ENCODE results near the gene EBI3. TPM values are rescaled to one million over a fixed set of nuclear protein-coding genes. Genes with fewer than 3 reads are reported as not detected.

The EBI3 gene
- total and polyA plus RNA-seq, 2 of the 13 experiments (the other 11 are each of a cell fraction or from before 2014, with no cell fraction given): 3.4 TPM; not detected in 1

- TF ChIP-seq ZBTB42 (CRISPR knock-in tag; IDR thresholded peaks at IDR 0.05) (no peak), ERF (CRISPR knock-in tag; IDR thresholded peaks at IDR 0.05) (no peak), ZNF430 (CRISPR knock-in tag; IDR thresholded peaks at IDR 0.05) (peak; percentile 42; the same call in 1 of the 2 replicates), TP53 (CRISPR knock-in tag; conservative IDR thresholded peaks at IDR 0.05) (no peak), SPEN (CRISPR knock-in tag; IDR thresholded peaks at IDR 0.05; ENCODE audit: low read depth) (peak; percentile 54; the same call in 1 of the 2 replicates), NFE2L2 (IDR thresholded peaks at IDR 0.05; ENCODE audit: low read length) (no peak), POLR2A (IDR thresholded peaks at IDR 0.05; ENCODE audit: insufficient read depth in 1 of 2, low read depth in 2 of 2, low read length in 2 of 2) (no peak), TMF1 (CRISPR knock-in tag; IDR thresholded peaks at IDR 0.05; ENCODE audit: low read depth) (peak; percentile 41; the same call in 1 of the 2 replicates), SCMH1 (CRISPR knock-in tag; IDR thresholded peaks at IDR 0.05; ENCODE audit: borderline replicate concordance) (no peak), ZNF775 (CRISPR knock-in tag; IDR thresholded peaks at IDR 0.05; ENCODE audit: borderline replicate concordance) (no peak), THAP11 (CRISPR knock-in tag; IDR thresholded peaks at IDR 0.05) (no peak), SKIL (CRISPR knock-in tag; IDR thresholded peaks at IDR 0.05; ENCODE audit: borderline replicate concordance) (peak; percentile 68; the same call in 1 of the 2 replicates), ZFP1 (CRISPR knock-in tag; IDR thresholded peaks at IDR 0.05) (no peak), NR2F2 (IDR thresholded peaks at IDR 0.05; ENCODE audit: borderline replicate concordance, low read depth) (no peak), ATAD3A (CRISPR knock-in tag; IDR thresholded peaks at IDR 0.05) (no peak), ZNF20 (CRISPR knock-in tag; IDR thresholded peaks at IDR 0.05) (no peak), HDAC1 (CRISPR knock-in tag; IDR thresholded peaks at IDR 0.05) (peak; percentile 76; the same call in 1 of the 2 replicates), ZBTB38 (CRISPR knock-in tag; IDR thresholded peaks at IDR 0.05) (peak; percentile 58; the same call in 1 of the 2 replicates)
- TF ChIP-seq, protein P1, sequence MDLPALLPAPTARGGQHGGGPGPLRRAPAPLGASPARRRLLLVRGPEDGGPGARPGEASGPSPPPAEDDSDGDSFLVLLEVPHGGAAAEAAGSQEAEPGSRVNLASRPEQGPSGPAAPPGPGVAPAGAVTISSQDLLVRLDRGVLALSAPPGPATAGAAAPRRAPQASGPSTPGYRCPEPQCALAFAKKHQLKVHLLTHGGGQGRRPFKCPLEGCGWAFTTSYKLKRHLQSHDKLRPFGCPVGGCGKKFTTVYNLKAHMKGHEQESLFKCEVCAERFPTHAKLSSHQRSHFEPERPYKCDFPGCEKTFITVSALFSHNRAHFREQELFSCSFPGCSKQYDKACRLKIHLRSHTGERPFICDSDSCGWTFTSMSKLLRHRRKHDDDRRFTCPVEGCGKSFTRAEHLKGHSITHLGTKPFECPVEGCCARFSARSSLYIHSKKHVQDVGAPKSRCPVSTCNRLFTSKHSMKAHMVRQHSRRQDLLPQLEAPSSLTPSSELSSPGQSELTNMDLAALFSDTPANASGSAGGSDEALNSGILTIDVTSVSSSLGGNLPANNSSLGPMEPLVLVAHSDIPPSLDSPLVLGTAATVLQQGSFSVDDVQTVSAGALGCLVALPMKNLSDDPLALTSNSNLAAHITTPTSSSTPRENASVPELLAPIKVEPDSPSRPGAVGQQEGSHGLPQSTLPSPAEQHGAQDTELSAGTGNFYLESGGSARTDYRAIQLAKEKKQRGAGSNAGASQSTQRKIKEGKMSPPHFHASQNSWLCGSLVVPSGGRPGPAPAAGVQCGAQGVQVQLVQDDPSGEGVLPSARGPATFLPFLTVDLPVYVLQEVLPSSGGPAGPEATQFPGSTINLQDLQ (CRISPR knock-in tag; IDR thresholded peaks at IDR 0.05): no peak
- TF ChIP-seq, protein P2, sequence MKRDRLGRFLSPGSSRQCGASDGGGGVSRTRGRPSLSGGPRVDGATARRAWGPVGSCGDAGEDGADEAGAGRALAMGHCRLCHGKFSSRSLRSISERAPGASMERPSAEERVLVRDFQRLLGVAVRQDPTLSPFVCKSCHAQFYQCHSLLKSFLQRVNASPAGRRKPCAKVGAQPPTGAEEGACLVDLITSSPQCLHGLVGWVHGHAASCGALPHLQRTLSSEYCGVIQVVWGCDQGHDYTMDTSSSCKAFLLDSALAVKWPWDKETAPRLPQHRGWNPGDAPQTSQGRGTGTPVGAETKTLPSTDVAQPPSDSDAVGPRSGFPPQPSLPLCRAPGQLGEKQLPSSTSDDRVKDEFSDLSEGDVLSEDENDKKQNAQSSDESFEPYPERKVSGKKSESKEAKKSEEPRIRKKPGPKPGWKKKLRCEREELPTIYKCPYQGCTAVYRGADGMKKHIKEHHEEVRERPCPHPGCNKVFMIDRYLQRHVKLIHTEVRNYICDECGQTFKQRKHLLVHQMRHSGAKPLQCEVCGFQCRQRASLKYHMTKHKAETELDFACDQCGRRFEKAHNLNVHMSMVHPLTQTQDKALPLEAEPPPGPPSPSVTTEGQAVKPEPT (CRISPR knock-in tag; IDR thresholded peaks at IDR 0.05; ENCODE audit: low read depth): no peak
- TF ChIP-seq, protein P3, sequence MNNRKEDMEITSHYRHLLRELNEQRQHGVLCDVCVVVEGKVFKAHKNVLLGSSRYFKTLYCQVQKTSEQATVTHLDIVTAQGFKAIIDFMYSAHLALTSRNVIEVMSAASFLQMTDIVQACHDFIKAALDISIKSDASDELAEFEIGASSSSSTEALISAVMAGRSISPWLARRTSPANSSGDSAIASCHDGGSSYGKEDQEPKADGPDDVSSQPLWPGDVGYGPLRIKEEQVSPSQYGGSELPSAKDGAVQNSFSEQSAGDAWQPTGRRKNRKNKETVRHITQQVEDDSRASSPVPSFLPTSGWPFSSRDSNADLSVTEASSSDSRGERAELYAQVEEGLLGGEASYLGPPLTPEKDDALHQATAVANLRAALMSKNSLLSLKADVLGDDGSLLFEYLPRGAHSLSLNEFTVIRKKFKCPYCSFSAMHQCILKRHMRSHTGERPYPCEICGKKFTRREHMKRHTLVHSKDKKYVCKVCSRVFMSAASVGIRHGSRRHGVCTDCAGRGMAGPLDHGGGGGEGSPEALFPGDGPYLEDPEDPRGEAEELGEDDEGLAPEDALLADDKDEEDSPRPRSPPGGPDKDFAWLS (CRISPR knock-in tag; IDR thresholded peaks at IDR 0.05; ENCODE audit: borderline replicate concordance): no peak
- TF ChIP-seq, protein P4, sequence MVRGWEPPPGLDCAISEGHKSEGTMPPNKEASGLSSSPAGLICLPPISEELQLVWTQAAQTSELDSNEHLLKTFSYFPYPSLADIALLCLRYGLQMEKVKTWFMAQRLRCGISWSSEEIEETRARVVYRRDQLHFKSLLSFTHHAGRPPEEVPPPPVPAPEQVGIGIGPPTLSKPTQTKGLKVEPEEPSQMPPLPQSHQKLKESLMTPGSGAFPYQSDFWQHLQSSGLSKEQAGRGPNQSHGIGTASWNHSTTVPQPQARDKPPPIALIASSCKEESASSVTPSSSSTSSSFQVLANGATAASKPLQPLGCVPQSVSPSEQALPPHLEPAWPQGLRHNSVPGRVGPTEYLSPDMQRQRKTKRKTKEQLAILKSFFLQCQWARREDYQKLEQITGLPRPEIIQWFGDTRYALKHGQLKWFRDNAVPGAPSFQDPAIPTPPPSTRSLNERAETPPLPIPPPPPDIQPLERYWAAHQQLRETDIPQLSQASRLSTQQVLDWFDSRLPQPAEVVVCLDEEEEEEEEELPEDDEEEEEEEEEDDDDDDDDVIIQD (CRISPR knock-in tag; IDR thresholded peaks at IDR 0.05; ENCODE audit: low read depth): no peak
Observed at GRCh38 chr19:4224470-4224869, 4.9 kb upstream of the EBI3 start (continued).
